HUES64 (cell line): ENCODE data around the gene SFPQ.
"Not testable (repeated sequence)": the region's sequence is repeated elsewhere in the genome, so short reads cannot be mapped to it uniquely, and the experiment has no call there.

ENCODE experiments used
- H3K27ac ChIP-seq: 2 replicates; pipeline ENCODE4 v1.7.0; 2013; ENCODE audit warnings: low read depth, low read length, inconsistent platforms
- H3K27me3 ChIP-seq: 2 replicates; pipeline ENCODE4 v1.6.1; 2013; ENCODE audit warnings: mild to moderate bottlenecking, low read length; ENCODE audit not compliant: insufficient read depth
- H3K36me3 ChIP-seq: 2 replicates; pipeline ENCODE4 v1.6.1; 2013; ENCODE audit warnings: mild to moderate bottlenecking, low read length; ENCODE audit not compliant: insufficient read depth
- H3K4me1 ChIP-seq: 2 replicates; pipeline ENCODE4 v1.6.1; 2013; ENCODE audit warnings: mild to moderate bottlenecking, low read length, moderate library complexity; ENCODE audit not compliant: insufficient read depth
- H3K4me3 ChIP-seq: 2 replicates; pipeline ENCODE4 v1.5.1; 2013; ENCODE audit warnings: mild to moderate bottlenecking, low read length, moderate library complexity
- H3K9ac ChIP-seq: 2 replicates; pipeline ENCODE4 v1.6.1; 2013; ENCODE audit warnings: mild to moderate bottlenecking, low read depth, low read length
- H3K9me3 ChIP-seq: 2 replicates; pipeline ENCODE4 v1.6.1; 2013; ENCODE audit warnings: low read depth, low read length; ENCODE audit not compliant: insufficient read depth
- WGBS: fragments of 150-250, 120-280 bp; methylation state at CpG from one replicate; pipeline ENCODE4 v1.1.7; 2013; ENCODE audit warnings: missing lambda C conversion rate; 5-methylcytosine and 5-hydroxymethylcytosine counted together

SFPQ gene

GRCh38 chr1:35173909-35174540, 18.9 kb downstream of the SFPQ start:
- Histone ChIP-seq H3K27me3 (no peaks in the 10 kb centered on the region), H3K36me3 (peaks cover 42% of the 10 kb centered on the region), H3K27ac (peak overlapping the region; percentile 11; the same call in 1 of the 2 replicates), H3K9me3 (no peaks in the 10 kb centered on the region), H3K4me3 (no peak overlapping the region), H3K4me1 (no peaks in the 10 kb centered on the region), H3K9ac (no peak overlapping the region)
- WGBS = 91% methylated on average over 2 of the region's 2 CpGs

- Histone ChIP-seq H3K27ac (peak overlapping the region; percentile 11; the same call in 1 of the 2 replicates), H3K36me3 (peaks cover 37% of the 10 kb centered on the region), H3K4me1 (no peaks in the 10 kb centered on the region), H3K9me3 (no peaks in the 10 kb centered on the region), H3K27me3 (no peaks in the 10 kb centered on the region), H3K9ac (no peak overlapping the region), H3K4me3 (no peak overlapping the region)
- WGBS = 96% methylated on average over 2 of the region's 2 CpGs
Observed at GRCh38 chr1:35173491-35173890, 19.5 kb downstream of the SFPQ start.

- Histone ChIP-seq H3K27ac (no peak overlapping the region), H3K4me3 (no peak overlapping the region), H3K4me1 (no peaks in the 10 kb centered on the region), H3K36me3 (peaks cover 22% of the 10 kb centered on the region), H3K9me3 (no peaks in the 10 kb centered on the region), H3K9ac (no peak overlapping the region), H3K27me3 (no peaks in the 10 kb centered on the region)
- 88% methylated on average over 8 of the region's 8 CpGs for WGBS
Observed at GRCh38 chr1:35172022-35172421, 20.9 kb downstream of the SFPQ start.

DNA sequence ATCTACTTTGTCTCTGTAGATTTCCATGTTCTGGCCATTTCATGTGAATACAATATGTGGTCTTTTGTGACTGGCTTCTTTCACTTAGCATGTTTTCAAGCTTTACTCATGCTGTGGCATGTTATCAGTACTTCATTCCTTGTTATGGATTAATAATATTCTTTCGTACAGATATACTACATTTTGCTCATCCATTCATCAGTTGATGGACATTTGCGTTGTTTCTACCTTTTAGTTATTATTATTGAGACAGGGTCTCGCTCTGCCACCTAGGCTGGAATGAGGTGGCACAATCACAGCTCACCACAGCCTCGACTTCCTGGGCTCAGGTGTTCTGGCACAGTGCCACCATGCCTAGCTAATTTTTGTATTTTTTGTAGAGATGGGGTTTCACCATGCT, 21.4 kb downstream of the SFPQ start:
- H3K27ac ChIP-seq = no peak overlapping the region
- H3K27me3 ChIP-seq = no peaks in the 10 kb centered on the region
- H3K4me1 ChIP-seq = no peaks in the 10 kb centered on the region
- WGBS = 91% methylated on average over 3 of the region's 4 CpGs
- no peak overlapping the region for H3K4me3 ChIP-seq
- no peak overlapping the region for H3K9ac ChIP-seq
- H3K36me3 ChIP-seq = peaks cover 18% of the 10 kb centered on the region
- H3K9me3 ChIP-seq = no peaks in the 10 kb centered on the region

- H3K27ac ChIP-seq = no peak overlapping the region
- H3K9me3 ChIP-seq = peaks cover 6% of the 10 kb centered on the region; the same call in 1 of the 2 replicates
- no peaks in the 10 kb centered on the region for H3K4me1 ChIP-seq
- 100% methylated on average over 3 of the region's 3 CpGs for WGBS
- H3K9ac ChIP-seq = no peak overlapping the region
- H3K4me3 ChIP-seq = no peak overlapping the region
- no peaks in the 10 kb centered on the region for H3K36me3 ChIP-seq
- H3K27me3 ChIP-seq = no peaks in the 10 kb centered on the region
Observed at GRCh38 chr1:35164893-35165292, 28.1 kb downstream of the SFPQ start.

DNA sequence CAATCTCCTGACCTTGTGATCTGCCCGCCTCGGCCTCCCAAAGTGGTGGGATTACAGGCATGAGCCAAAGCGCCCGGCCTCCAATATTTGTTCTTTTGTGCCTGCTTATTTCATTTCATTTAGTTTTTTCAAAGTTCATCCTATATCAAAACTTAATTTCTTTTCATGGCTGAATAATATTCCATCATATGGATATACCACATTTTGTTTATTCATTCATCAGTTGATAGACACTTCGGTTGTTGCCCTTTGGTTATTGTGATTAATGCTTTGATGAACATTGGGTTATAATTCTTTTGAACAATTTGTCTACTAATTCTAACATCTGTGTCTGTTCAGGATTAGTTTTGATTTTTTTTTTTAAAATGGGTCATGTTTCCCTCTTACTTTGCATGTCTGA, 41.7 kb downstream of the SFPQ start:
- 94% methylated on average over 5 of the region's 5 CpGs for WGBS
- H3K4me3 ChIP-seq = no peak overlapping the region
- H3K9ac ChIP-seq = no peak overlapping the region
- no peaks in the 10 kb centered on the region for H3K4me1 ChIP-seq
- H3K27ac ChIP-seq = no peak overlapping the region
- no peaks in the 10 kb centered on the region for H3K27me3 ChIP-seq
- H3K9me3 ChIP-seq = no peaks in the 10 kb centered on the region; the same call in 1 of the 2 replicates
- no peaks in the 10 kb centered on the region for H3K36me3 ChIP-seq

- 91% methylated on average over 13 of the region's 13 CpGs for WGBS
- H3K27me3 ChIP-seq, H3K9ac ChIP-seq, H3K27ac ChIP-seq, H3K36me3 ChIP-seq, H3K4me3 ChIP-seq, H3K9me3 ChIP-seq, H3K4me1 ChIP-seq: not testable (repeated sequence)
Observed at GRCh38 chr1:35145892-35146549, 46.9 kb downstream of the SFPQ start.

DNA sequence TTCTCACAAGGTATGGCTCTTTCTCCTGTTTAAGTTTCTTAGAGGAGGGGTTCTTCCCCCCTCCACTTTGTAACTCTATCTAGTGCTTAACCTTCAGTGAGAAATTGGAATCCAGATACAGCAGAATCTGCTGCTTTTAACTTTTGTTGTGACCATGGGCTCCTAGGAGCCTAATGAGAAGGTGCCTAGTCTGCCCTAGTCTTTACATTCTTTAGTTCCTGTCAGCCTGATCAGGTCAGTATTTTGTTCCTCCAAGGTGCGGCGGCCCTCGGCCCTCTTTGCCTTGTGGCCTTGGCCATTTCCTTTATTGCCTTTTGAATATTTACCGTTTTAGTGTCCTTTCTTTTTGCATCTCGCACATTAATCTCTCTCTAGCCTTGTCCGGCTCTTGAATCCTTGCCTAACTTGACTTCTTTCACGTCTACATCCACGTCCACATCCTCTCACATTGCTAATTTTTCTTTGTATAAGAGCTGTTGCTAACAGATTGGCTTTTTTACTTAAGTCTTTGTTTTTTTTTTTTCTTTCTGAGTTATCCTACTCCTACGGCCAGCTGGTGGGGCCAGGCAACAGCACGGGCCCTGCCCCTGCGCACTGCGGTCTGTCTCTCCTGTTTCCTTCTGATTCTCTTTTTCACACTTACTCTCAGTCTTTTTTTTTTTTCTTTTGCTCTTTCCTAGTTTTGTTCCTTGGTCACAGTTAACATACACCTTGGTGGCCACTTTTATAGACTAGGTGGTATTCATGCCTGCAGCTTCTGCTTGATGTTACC, 49.0 kb downstream of the SFPQ start:
- no peaks in the 10 kb centered on the region for H3K4me1 ChIP-seq
- no peak overlapping the region for H3K9ac ChIP-seq
- H3K9me3 ChIP-seq = no peaks in the 10 kb centered on the region
- H3K36me3 ChIP-seq = no peaks in the 10 kb centered on the region
- no peaks in the 10 kb centered on the region for H3K27me3 ChIP-seq
- H3K4me3 ChIP-seq = no peak overlapping the region
- 92% methylated on average over 12 of the region's 12 CpGs for WGBS
- H3K27ac ChIP-seq = no peak overlapping the region

GRCh38 chr1:35142728-35143127, 50.2 kb downstream of the SFPQ start:
- not testable (repeated sequence) for H3K9me3 ChIP-seq, H3K4me1 ChIP-seq, H3K27ac ChIP-seq, H3K36me3 ChIP-seq, H3K4me3 ChIP-seq, H3K27me3 ChIP-seq, H3K9ac ChIP-seq
- 93% methylated on average over 9 of the region's 9 CpGs for WGBS

DNA sequence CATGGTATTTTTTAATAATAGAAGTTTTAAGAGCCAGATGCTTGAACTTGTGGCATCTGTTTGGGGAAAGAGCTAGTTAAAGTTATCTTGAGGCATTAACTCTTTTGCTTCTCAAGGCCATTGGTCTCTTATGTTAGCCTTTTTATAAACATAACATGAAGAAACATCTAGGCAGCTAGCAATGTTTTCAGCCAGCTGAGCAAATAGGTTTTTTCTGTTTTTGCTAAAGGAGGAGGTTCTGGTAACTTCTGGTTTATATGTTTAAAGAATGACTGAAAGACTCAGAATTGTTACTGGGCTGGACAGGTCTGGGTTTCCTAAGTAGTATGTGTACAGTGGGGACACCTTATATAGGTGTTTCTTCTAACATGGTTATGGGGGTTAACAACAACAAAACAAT, 50.7 kb downstream of the SFPQ start:
- not testable (repeated sequence) for H3K27me3 ChIP-seq, H3K9me3 ChIP-seq, H3K4me3 ChIP-seq, H3K4me1 ChIP-seq, H3K9ac ChIP-seq, H3K36me3 ChIP-seq, H3K27ac ChIP-seq

GRCh38 chr1:35137590-35137989, 55.4 kb downstream of the SFPQ start:
- not testable (repeated sequence) for H3K9me3 ChIP-seq, H3K9ac ChIP-seq, H3K27ac ChIP-seq, H3K36me3 ChIP-seq, H3K27me3 ChIP-seq, H3K4me1 ChIP-seq, H3K4me3 ChIP-seq
- WGBS = 95% methylated on average over 5 of the region's 5 CpGs
